Neutrophil (primary cell): ENCODE data around the gene CREBL2.
"Not testable (repeated sequence)": the region's sequence is repeated elsewhere in the genome, so short reads cannot be mapped to it uniquely, and the experiment has no call there.

Source experiments
- H3K27ac ChIP-seq: fragments of 200-600 bp; sonication (generic); 2 replicates; pipeline ENCODE4 v1.5.1; 2016; ENCODE audit warnings: mild to moderate bottlenecking, moderate library complexity
- H3K27me3 ChIP-seq: fragments of 200-600 bp; sonication (generic); 2 replicates; pipeline ENCODE4 v1.6.0; 2016; ENCODE audit warnings: mild to moderate bottlenecking
- H3K36me3 ChIP-seq: fragments of 200-600 bp; sonication (generic); 2 replicates; pipeline ENCODE4 v1.5.1; 2017
- H3K4me1 ChIP-seq, 2 experiments: fragments of 200-600 bp in 1 of 2; sonication (generic) in 1 of 2; 1 replicate in 1 of 2; 2 replicates in 1 of 2; pipeline versions ENCODE4 v1.5.1 to v1.6.1; 2013 to 2016; ENCODE audit warnings: low read depth in 1 of 2, low read length in 1 of 2, mild to moderate bottlenecking in 1 of 2, moderate library complexity in 1 of 2; ENCODE audit not compliant: control insufficient read depth in 1 of 2, insufficient read depth in 1 of 2
- H3K4me3 ChIP-seq, 2 experiments: fragments of 200-600 bp in 1 of 2; sonication (generic) in 1 of 2; 1 replicate in 1 of 2; 2 replicates in 1 of 2; pipeline ENCODE4 v1.5.1; 2013 to 2016; ENCODE audit warnings: low read depth in 1 of 2, low read length in 1 of 2, mild to moderate bottlenecking in 1 of 2, moderate library complexity in 1 of 2
- H3K9me3 ChIP-seq: fragments of 200-600 bp; sonication (generic); 2 replicates; pipeline ENCODE4 v1.5.1; 2016
- TF ChIP-seq, protein P1 (sequence below): fragments of 200-600 bp; sonication (generic); IDR thresholded peaks from 2 replicates; pipeline ENCODE4 v1.5.1; 2016; ENCODE audit warnings: antibody characterized with exemption

The CREBL2 gene

DNA sequence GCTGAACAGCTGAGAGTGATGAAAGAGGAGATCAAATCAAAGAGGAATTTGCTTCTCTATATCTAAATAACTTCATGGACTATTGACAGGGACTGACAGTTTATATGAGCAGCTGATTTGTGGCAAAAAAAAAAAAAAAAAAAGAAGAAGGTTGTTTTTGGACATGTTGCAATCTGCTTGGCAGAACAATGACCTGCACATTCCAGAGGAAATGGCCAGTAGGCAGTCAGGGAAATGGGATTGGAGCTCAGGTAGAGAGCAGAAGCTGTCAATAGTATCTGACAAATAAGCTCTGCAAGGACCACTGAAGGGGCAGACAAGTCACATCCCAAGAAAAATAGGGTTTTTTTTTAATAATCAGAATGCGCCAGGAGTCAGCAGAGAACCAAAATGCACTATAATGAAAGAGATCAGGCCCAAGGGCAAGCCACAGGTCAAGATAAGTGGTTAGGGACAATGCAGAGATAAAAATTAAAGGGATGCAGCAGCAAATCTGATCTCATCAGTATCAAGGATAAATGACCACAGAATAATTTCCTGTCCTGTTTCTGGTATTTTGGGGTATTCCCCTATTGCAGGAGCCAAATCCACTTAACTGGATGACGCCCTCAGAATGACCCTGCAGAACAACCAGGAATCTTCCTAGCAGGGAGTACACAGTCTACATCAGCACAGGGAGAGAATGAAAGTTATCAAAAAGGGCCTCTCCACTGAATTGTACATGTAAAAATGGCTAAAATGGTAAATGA, 26.4 kb upstream of the CREBL2 start:
- H3K27ac ChIP-seq, result peak overlapping the region; percentile 30
- H3K4me3 ChIP-seq, result no peak overlapping the region
- peaks cover 45 to 50% of the 10 kb centered on the region in 2 experiments for H3K4me1 ChIP-seq
- H3K27me3 ChIP-seq, result no peaks in the 10 kb centered on the region
- H3K9me3 ChIP-seq, result no peaks in the 10 kb centered on the region
- no peaks in the 10 kb centered on the region for H3K36me3 ChIP-seq
- TF ChIP-seq, protein P1, sequence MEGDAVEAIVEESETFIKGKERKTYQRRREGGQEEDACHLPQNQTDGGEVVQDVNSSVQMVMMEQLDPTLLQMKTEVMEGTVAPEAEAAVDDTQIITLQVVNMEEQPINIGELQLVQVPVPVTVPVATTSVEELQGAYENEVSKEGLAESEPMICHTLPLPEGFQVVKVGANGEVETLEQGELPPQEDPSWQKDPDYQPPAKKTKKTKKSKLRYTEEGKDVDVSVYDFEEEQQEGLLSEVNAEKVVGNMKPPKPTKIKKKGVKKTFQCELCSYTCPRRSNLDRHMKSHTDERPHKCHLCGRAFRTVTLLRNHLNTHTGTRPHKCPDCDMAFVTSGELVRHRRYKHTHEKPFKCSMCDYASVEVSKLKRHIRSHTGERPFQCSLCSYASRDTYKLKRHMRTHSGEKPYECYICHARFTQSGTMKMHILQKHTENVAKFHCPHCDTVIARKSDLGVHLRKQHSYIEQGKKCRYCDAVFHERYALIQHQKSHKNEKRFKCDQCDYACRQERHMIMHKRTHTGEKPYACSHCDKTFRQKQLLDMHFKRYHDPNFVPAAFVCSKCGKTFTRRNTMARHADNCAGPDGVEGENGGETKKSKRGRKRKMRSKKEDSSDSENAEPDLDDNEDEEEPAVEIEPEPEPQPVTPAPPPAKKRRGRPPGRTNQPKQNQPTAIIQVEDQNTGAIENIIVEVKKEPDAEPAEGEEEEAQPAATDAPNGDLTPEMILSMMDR, result no peak

GRCh38 chr12:12586879-12587675, 24.6 kb upstream of the CREBL2 start:
- no peaks in the 10 kb centered on the region for H3K27me3 ChIP-seq
- peaks cover 41 to 49% of the 10 kb centered on the region in 2 experiments for H3K4me1 ChIP-seq
- no peaks in the 10 kb centered on the region for H3K36me3 ChIP-seq
- H3K4me3 ChIP-seq, result no peak overlapping the region
- H3K9me3 ChIP-seq, result no peaks in the 10 kb centered on the region
- TF ChIP-seq, protein P1, result no peak
- H3K27ac ChIP-seq, result no peak overlapping the region

GRCh38 chr12:12587878-12588277, 23.8 kb upstream of the CREBL2 start:
- H3K4me1 ChIP-seq, result peaks cover 33 to 44% of the 10 kb centered on the region in 2 experiments
- TF ChIP-seq, protein P1, result no peak
- no peaks in the 10 kb centered on the region for H3K27me3 ChIP-seq
- no peaks in the 10 kb centered on the region for H3K36me3 ChIP-seq
- H3K9me3 ChIP-seq, result no peaks in the 10 kb centered on the region
- no peak overlapping the region for H3K4me3 ChIP-seq
- H3K27ac ChIP-seq, result no peak overlapping the region

DNA sequence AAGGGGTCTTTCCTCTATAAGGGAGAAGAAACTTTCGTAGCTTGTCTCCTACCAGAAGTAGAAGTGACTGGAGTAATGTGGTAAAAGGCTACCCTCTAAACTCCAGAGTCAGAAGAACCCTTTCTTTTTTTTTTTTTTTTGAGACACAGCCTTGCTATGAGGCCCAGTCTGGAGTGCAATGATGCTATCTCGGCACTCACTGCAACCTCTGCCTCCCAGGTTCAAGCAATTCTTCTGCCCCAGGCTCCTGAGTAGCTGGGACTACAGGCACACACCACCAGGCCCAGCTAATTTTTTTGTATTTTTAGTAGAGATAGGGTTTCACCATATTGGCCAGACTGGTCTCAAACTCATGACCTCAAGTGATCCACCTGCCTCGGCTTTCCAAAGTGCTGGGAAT, 23.2 kb upstream of the CREBL2 start:
- not testable (repeated sequence) for H3K9me3 ChIP-seq, H3K4me3 ChIP-seq, H3K36me3 ChIP-seq, H3K27ac ChIP-seq, H3K27me3 ChIP-seq
- peaks cover 28 to 39% of the 10 kb centered on the region in 2 experiments for H3K4me1 ChIP-seq

DNA sequence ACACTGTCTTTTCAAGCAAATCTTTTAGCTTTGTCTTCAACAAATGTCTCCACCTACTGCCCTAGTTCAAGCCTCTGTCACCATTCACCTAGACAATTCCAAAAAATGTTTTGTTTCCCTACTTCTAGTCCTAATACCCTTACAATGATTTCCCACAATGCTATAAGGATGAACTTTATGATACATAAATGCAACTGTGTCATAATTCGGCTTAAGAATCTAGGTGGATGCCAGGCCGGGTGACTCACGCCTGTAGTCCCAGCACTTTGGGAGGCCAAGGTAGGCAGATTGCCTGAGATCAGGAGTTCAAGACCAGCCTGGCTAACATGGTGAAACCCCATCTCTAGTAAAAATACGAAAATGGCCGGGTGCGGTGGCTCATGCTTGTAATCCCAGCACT, 20.7 kb upstream of the CREBL2 start:
- Histone ChIP-seq H3K27ac (no peak overlapping the region), H3K36me3 (no peaks in the 10 kb centered on the region), H3K4me3 (no peak overlapping the region), H3K9me3 (no peaks in the 10 kb centered on the region), H3K27me3 (no peaks in the 10 kb centered on the region), H3K4me1 (peaks cover 6 to 16% of the 10 kb centered on the region in 2 experiments)
- TF ChIP-seq, protein P1, result no peak

DNA sequence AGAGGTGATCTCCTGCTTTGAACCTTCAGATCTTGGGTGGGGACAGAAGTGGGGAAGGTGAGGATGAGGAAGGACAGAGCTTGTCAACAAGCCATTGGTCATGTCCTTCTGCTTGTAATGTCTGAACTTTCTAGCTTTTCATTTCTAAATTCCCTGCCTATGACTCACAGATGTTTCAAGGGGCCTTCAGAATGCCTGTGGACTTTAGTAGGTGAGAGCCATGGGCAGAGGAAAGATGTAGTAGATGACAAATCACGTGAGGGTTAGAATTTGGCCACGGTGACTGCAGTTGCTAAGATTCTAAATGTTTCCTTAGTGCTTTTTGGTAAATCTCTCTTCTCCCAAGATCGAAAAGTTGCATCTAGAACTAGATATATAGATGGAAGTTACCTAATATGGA, 18.7 kb upstream of the CREBL2 start:
- no peak overlapping the region for H3K4me3 ChIP-seq
- H3K27me3 ChIP-seq, result no peaks in the 10 kb centered on the region
- H3K4me1 ChIP-seq, result peaks cover 6 to 16% of the 10 kb centered on the region in 2 experiments
- H3K36me3 ChIP-seq, result no peaks in the 10 kb centered on the region
- no peaks in the 10 kb centered on the region for H3K9me3 ChIP-seq
- no peak overlapping the region for H3K27ac ChIP-seq
- TF ChIP-seq, protein P1, result no peak

- H3K36me3 ChIP-seq, H3K9me3 ChIP-seq, H3K4me3 ChIP-seq, H3K27ac ChIP-seq, H3K27me3 ChIP-seq, H3K4me1 ChIP-seq: not testable (repeated sequence)
Observed at GRCh38 chr12:12595929-12596328, 15.7 kb upstream of the CREBL2 start.

DNA sequence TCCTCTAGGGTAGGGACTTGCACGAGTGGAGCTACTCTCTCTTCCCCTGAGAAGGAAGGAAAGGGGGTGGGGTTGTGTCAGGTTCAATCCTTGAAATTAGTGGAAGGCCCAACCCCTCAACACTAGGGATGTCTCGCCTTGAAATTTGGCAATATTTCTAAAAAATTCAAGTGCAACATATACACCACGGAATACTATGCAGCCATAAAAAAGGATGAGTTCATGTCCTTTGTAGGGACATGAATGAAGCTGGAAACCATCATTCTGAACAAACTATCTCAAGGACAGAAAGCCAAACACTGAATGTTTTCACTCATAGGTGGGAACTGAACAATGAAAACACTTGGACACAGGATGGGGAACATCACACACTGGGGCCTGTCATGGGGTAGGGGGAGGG, 15.1 kb upstream of the CREBL2 start:
- H3K4me1 ChIP-seq, H3K4me3 ChIP-seq, H3K9me3 ChIP-seq, H3K27ac ChIP-seq, H3K27me3 ChIP-seq, H3K36me3 ChIP-seq: not testable (repeated sequence)
